Measurements from ENCODE around the gene LONP1. TPM values are rescaled to one million over a fixed set of nuclear protein-coding genes. Genes with fewer than 3 reads are reported as not detected.
"Not testable (repeated sequence)": the region's sequence is repeated elsewhere in the genome, so short reads cannot be mapped to it uniquely, and the experiment has no call there.

Gene LONP1
- total and polyA plus RNA-seq, 8 donors, result 23.3 to 63.9 (median 39.4) TPM

- no peak for TF ChIP-seq CTCF (IDR thresholded peaks at IDR 0.05)
- FAIRE-seq (no peak), ATAC-seq (no peak), DNase-seq (no peak)
- H3K27ac ChIP-seq, result no peak overlapping the region
- intact Hi-C loops (cut with DNase I), result no loop called here
- no peaks in the 10 kb centered on the region for H3K36me3 ChIP-seq
- 69 to 78% methylated on average over 19 of the region's 19 CpGs for WGBS, 2 donors
- no peaks in the 10 kb centered on the region for H3K9me3 ChIP-seq
- H3K27me3 ChIP-seq, result no peaks in the 10 kb centered on the region
- no peak overlapping the region for H3K4me3 ChIP-seq
- no peaks in the 10 kb centered on the region for H3K4me1 ChIP-seq
Measured at GRCh38 chr19:5742051-5742450, 22.1 kb upstream of the LONP1 start.

- no peak for TF ChIP-seq CTCF (IDR thresholded peaks at IDR 0.05)
- Histone ChIP-seq H3K9me3 (no peaks in the 10 kb centered on the region), H3K36me3 (no peaks in the 10 kb centered on the region), H3K4me3 (no peak overlapping the region), H3K4me1 (no peaks in the 10 kb centered on the region), H3K27ac (no peak overlapping the region), H3K27me3 (no peaks in the 10 kb centered on the region)
- WGBS, 2 donors, result 67 to 76% methylated on average over 8 of the region's 8 CpGs
- DNase-seq (no peak), ATAC-seq (no peak), FAIRE-seq (no peak)
- intact Hi-C loops (cut with DNase I), result no loop called here
Measured at GRCh38 chr19:5738423-5738822, 18.5 kb upstream of the LONP1 start.

- H3K27me3 ChIP-seq, DNase-seq: not testable (repeated sequence)
Measured at GRCh38 chr19:5733172-5733571, 13.2 kb upstream of the LONP1 start.

GRCh38 chr19:5727453-5728050 lies 7.6 kb upstream of the LONP1 start:
- 75 to 89% methylated on average over 4 of the region's 4 CpGs for WGBS, 2 donors
- intact Hi-C loops (cut with DNase I), result no loop called here
- no peak for FAIRE-seq
- H3K4me1 ChIP-seq, result no peaks in the 10 kb centered on the region
- H3K4me3 ChIP-seq, result no peak overlapping the region
- no peak overlapping the region for H3K27ac ChIP-seq
- no peak for TF ChIP-seq CTCF (IDR thresholded peaks at IDR 0.05)
- no peak for DNase-seq
- no peak for ATAC-seq
- no peaks in the 10 kb centered on the region for H3K9me3 ChIP-seq
- no peaks in the 10 kb centered on the region for H3K36me3 ChIP-seq
- H3K27me3 ChIP-seq, result no peaks in the 10 kb centered on the region

More at GRCh38 chr19:5733172-5733571, 13.2 kb upstream of the LONP1 start:
- H3K4me1 ChIP-seq; H3K9me3 ChIP-seq; ATAC-seq; H3K36me3 ChIP-seq; H3K27ac ChIP-seq; H3K4me3 ChIP-seq; FAIRE-seq; intact Hi-C loops (cut with DNase I): not testable (repeated sequence)
- WGBS, 2 donors, result 71 to 77% methylated on average over 2 of the region's 2 CpGs

GRCh38 chr19:5719274-5719960 lies 529 bp downstream of the LONP1 start:
- H3K27me3 ChIP-seq, result no peaks in the 10 kb centered on the region
- WGBS, 2 donors, result 0 to 1% methylated on average over 30 to 58 of the region's 58 CpGs
- peak in 1 of 4 donors; percentile 1 for ATAC-seq
- H3K4me3 ChIP-seq, result peak overlapping the region; percentile 83 to 99 (median 93)
- peak overlapping the region; percentile 88 to 95 (median 90) for H3K27ac ChIP-seq
- DNase-seq, result peak in 1 of 6 donors; percentile 51
- H3K4me1 ChIP-seq, result peaks cover 0 to 14% (median 10%) of the 10 kb centered on the region in 3 donors
- no peaks in the 10 kb centered on the region for H3K9me3 ChIP-seq
- H3K36me3 ChIP-seq, result no peaks in the 10 kb centered on the region
- no peak for FAIRE-seq
- no peak for TF ChIP-seq CTCF (IDR thresholded peaks at IDR 0.05)
- intact Hi-C loops (cut with DNase I), result no loop called here

All from pancreas (tissue), 10 donors.